ENCODE data around the gene SAMD4B.

The SAMD4B gene

GRCh38 chr19:39415111-39416046 lies 73.2 kb downstream of the SAMD4B start:
- no peak for TF ChIP-seq CTCF (conservative IDR thresholded peaks at IDR 0.05; ENCODE audit: low read depth, low read length)
- no peak overlapping the region for H3K4me3 ChIP-seq (ENCODE audit: low read length)

GRCh38 chr19:39416152-39417120 lies 74.2 kb downstream of the SAMD4B start:
- no peak for DNase-seq (ENCODE audit: low read depth)
- TF ChIP-seq CTCF (conservative IDR thresholded peaks at IDR 0.05; ENCODE audit: low read depth, low read length) = no peak
- no peak overlapping the region for H3K4me3 ChIP-seq (ENCODE audit: low read length)

More at GRCh38 chr19:39415111-39416046, 73.2 kb downstream of the SAMD4B start:
- DNase-seq (ENCODE audit: low read depth) = no peak

GRCh38 chr19:39417463-39418181 lies 75.4 kb downstream of the SAMD4B start:
- no peak overlapping the region for H3K4me3 ChIP-seq (ENCODE audit: low read length)
- TF ChIP-seq CTCF (conservative IDR thresholded peaks at IDR 0.05; ENCODE audit: low read depth, low read length) = no peak
- DNase-seq (ENCODE audit: low read depth) = no peak

- TF ChIP-seq CTCF (conservative IDR thresholded peaks at IDR 0.05; ENCODE audit: low read depth, low read length) = no peak
- H3K4me3 ChIP-seq (ENCODE audit: low read length) = no peak overlapping the region
- no peak for DNase-seq (ENCODE audit: low read depth)
Observed at GRCh38 chr19:39419003-39419402, 76.8 kb downstream of the SAMD4B start.

GRCh38 chr19:39420769-39421168 lies 78.5 kb downstream of the SAMD4B start:
- no peak overlapping the region for H3K4me3 ChIP-seq (ENCODE audit: low read length)
- no peak for DNase-seq (ENCODE audit: low read depth)
- no peak for TF ChIP-seq CTCF (conservative IDR thresholded peaks at IDR 0.05; ENCODE audit: low read depth, low read length)

- no peak overlapping the region for H3K4me3 ChIP-seq (ENCODE audit: low read length)
- TF ChIP-seq CTCF (conservative IDR thresholded peaks at IDR 0.05; ENCODE audit: low read depth, low read length) = no peak
- DNase-seq (ENCODE audit: low read depth) = no peak
Observed at GRCh38 chr19:39422020-39422419, 79.8 kb downstream of the SAMD4B start.

Data from retinal pigment epithelial cell (primary cell).